GM12878 (cell line): ENCODE results near the gene FHIP2A. TPM values are rescaled to one million over a fixed set of nuclear protein-coding genes. Genes with fewer than 3 reads are reported as not detected.

ENCODE experiments used
- ATF7 ChIP-seq: fragments of 450-650 bp; IDR thresholded peaks from 2 replicates; pipeline ENCODE4 v1.6.1; 2016; ENCODE audit warnings: low read depth, mild to moderate bottlenecking
- BRCA1 ChIP-seq: IDR thresholded peaks from 2 replicates; pipeline ENCODE4 v1.6.1; 2011; ENCODE audit warnings: low read depth, low read length, improper control_type of control experiment
- E2F8 ChIP-seq: fragments of 450-650 bp; IDR thresholded peaks from 2 replicates; pipeline ENCODE4 v1.6.1; 2018; ENCODE audit warnings: mild to moderate bottlenecking, low read depth, moderate library complexity; ENCODE audit not compliant: partially characterized antibody
- ETV6 ChIP-seq, 2 experiments: fragments of 450-650 bp in 1 of 2; IDR thresholded peaks in 1 of 2; conservative IDR thresholded peaks in 1 of 2; 2 replicates each; pipeline ENCODE4 v1.6.1; 2014; ENCODE audit warnings: antibody characterized with exemption in 1 of 2, borderline replicate concordance in 1 of 2, low read depth in 1 of 2, mild to moderate bottlenecking in 1 of 2, moderate library complexity in 1 of 2
- FOS ChIP-seq: IDR thresholded peaks from 3 replicates; pipeline ENCODE4 v1.6.1; 2011; ENCODE audit warnings: borderline replicate concordance; ENCODE audit not compliant: insufficient read length; ENCODE audit errors: extremely low read depth
- HSF1 ChIP-seq: fragments of 150-350 bp; IDR thresholded peaks from 2 replicates; pipeline ENCODE4 v1.6.1; 2014; ENCODE audit warnings: mild to moderate bottlenecking, low read depth, low read length
- IKZF1 ChIP-seq: fragments of 450-650 bp; conservative IDR thresholded peaks from 2 replicates; pipeline ENCODE4 v1.6.1; 2017; ENCODE audit warnings: antibody characterized with exemption, mild to moderate bottlenecking
- IRF5 ChIP-seq: fragments of 450-650 bp; IDR thresholded peaks from 2 replicates; pipeline ENCODE4 v1.6.1; 2017; ENCODE audit warnings: borderline replicate concordance
- RBBP5 ChIP-seq: fragments of 200-600 bp; sonication (generic); conservative IDR thresholded peaks from 2 replicates; pipeline ENCODE4 v1.6.1; 2016
- RCOR1 ChIP-seq: conservative IDR thresholded peaks from 2 replicates; pipeline ENCODE4 v1.6.1; 2012; ENCODE audit warnings: low read depth, low read length, improper control_type of control experiment
- RUNX3 ChIP-seq: IDR thresholded peaks from 2 replicates; pipeline ENCODE4 v1.6.1; 2012; ENCODE audit warnings: low read length, inconsistent platforms
- SMAD5 ChIP-seq: IDR thresholded peaks from 2 replicates; pipeline ENCODE4 v1.6.1; 2016; ENCODE audit warnings: antibody characterized with exemption, low read depth
- SRF ChIP-seq, 2 experiments: IDR thresholded peaks; 2 replicates each; pipeline ENCODE4 v1.6.1; 2011; ENCODE audit warnings: low read depth in 2 of 2, low read length in 2 of 2, mild to moderate bottlenecking in 1 of 2, moderate library complexity in 1 of 2
- SUZ12 ChIP-seq: fragments of 200-600 bp; sonication (generic); IDR thresholded peaks from one replicate; pipeline ENCODE4 v1.6.1; 2018; ENCODE audit warnings: antibody characterized with exemption, mild to moderate bottlenecking; ENCODE audit not compliant: unreplicated experiment
- ZBTB33 ChIP-seq: fragments of 450-650 bp; IDR thresholded peaks from 2 replicates; pipeline ENCODE4 v1.6.1; 2017; ENCODE audit warnings: mild to moderate bottlenecking
- ZNF274 ChIP-seq: IDR thresholded peaks from one replicate; pipeline ENCODE4 v1.8.0; 2011; ENCODE audit not compliant: insufficient read length, insufficient read depth
- polyA plus RNA-seq, 11 experiments: library from polyadenylated mRNA; depleted of rRNA in 4 of 11; unstranded in 6 of 11; stranded (reverse) in 5 of 11; fragments of >200 nt; fragmentation: Nextera tagmentation in 4 of 11; fragmentation: Illumina TruSeq in 1 of 11; extraction: Ambion mirVana in 4 of 11; extraction: Trizol in 1 of 11; gene quantifications; 1 replicate in 1 of 11; 2 replicates in 10 of 11; pipeline versions ENCODE4 v1.2.1 to v1.2.3, GENCODE V29; 2011 to 2016; ENCODE audit warnings: inconsistent platforms in 2 of 11, missing spikeins in 2 of 11, low read depth in 1 of 11
- total RNA-seq, 4 experiments: library from RNA; depleted of rRNA in 3 of 4; stranded (reverse); fragments of >200 nt in 3 of 4; fragmentation: Illumina TruSeq in 1 of 4; extraction: Trizol in 1 of 4; gene quantifications; 2 replicates each; pipeline versions ENCODE4 v1.2.1 to v1.2.3, GENCODE V29; 2013 to 2021

Gene FHIP2A
- total and polyA plus RNA-seq, 10 of the 15 experiments (the other 5 are each of a cell fraction or from before 2014, with no cell fraction given), result 6.8 to 30.4 (median 17.0) TPM

GRCh38 chr10:114821293-114821914 is at the start of gene FHIP2A (continued):
- TF ChIP-seq ZBTB33 (no peak), FOS (no peak), SUZ12 (no peak), BRCA1 (no peak), ZNF274 (no peak), RCOR1 (no peak), RUNX3 (no peak), SRF (IDR thresholded peaks at IDR 0.05; ENCODE audit: low read depth in 2 of 2, low read length in 2 of 2) (no peak), HSF1 (no peak), IKZF1 (peak; percentile 80), IRF5 (no peak), ATF7 (no peak), SMAD5 (no peak), ETV6 (conservative IDR thresholded peaks at IDR 0.05 in 1 of 2, IDR thresholded peaks at IDR 0.05 in 1 of 2; ENCODE audit: borderline replicate concordance in 1 of 2, low read depth in 1 of 2) (no peak), RBBP5 (no peak), E2F8 (no peak)
